CD4-positive, alpha-beta T cell treated with Interleukin-6 at 100 ng/mL for 8 hours (primary cell): ENCODE data around the gene LMF1.

ENCODE experiments used
- DNase-seq: peaks from one replicate; pipeline ENCODE4 v3.0.0-alpha.2; 2020; ENCODE audit warnings: mixed read lengths, low spot score

Gene LMF1

GRCh38 chr16:911604-912321 lies 59.0 kb downstream of the LMF1 start:
- no peak for DNase-seq

- no peak for DNase-seq
Measured at GRCh38 chr16:911101-911500, 59.7 kb downstream of the LMF1 start.

- no peak for DNase-seq
Measured at GRCh38 chr16:910181-910580, 60.6 kb downstream of the LMF1 start.

- no peak for DNase-seq
Measured at GRCh38 chr16:909281-910000, 61.3 kb downstream of the LMF1 start.

GRCh38 chr16:908526-909155 lies 62.1 kb downstream of the LMF1 start:
- DNase-seq: no peak

GRCh38 chr16:907842-908241 lies 62.9 kb downstream of the LMF1 start:
- no peak for DNase-seq

GRCh38 chr16:907361-907760 lies 63.4 kb downstream of the LMF1 start:
- DNase-seq: no peak

GRCh38 chr16:906296-906695 lies 64.5 kb downstream of the LMF1 start:
- DNase-seq: no peak

GRCh38 chr16:901715-902601 lies 68.8 kb downstream of the LMF1 start:
- no peak for DNase-seq

GRCh38 chr16:901149-901548 lies 69.6 kb downstream of the LMF1 start:
- no peak for DNase-seq

GRCh38 chr16:900211-900610 lies 70.6 kb downstream of the LMF1 start:
- no peak for DNase-seq

GRCh38 chr16:899683-900060 lies 71.1 kb downstream of the LMF1 start:
- DNase-seq: no peak

- DNase-seq: no peak
Measured at GRCh38 chr16:898761-899682, 71.8 kb downstream of the LMF1 start.

- no peak for DNase-seq
Measured at GRCh38 chr16:898216-898615, 72.6 kb downstream of the LMF1 start.

- DNase-seq: no peak
Measured at GRCh38 chr16:897701-898100, 73.1 kb downstream of the LMF1 start.

GRCh38 chr16:897200-897543 lies 73.6 kb downstream of the LMF1 start:
- no peak for DNase-seq

GRCh38 chr16:896261-897199 lies 74.3 kb downstream of the LMF1 start:
- no peak for DNase-seq

- no peak for DNase-seq
Measured at GRCh38 chr16:895371-895770, 75.4 kb downstream of the LMF1 start.

- no peak for DNase-seq
Measured at GRCh38 chr16:894841-895240, 75.9 kb downstream of the LMF1 start.

- no peak for DNase-seq
Measured at GRCh38 chr16:894136-894535, 76.6 kb downstream of the LMF1 start.
